Measurements from ENCODE around the gene CEP112. TPM values are rescaled to one million over a fixed set of nuclear protein-coding genes. Genes with fewer than 3 reads are reported as not detected.

The CEP112 gene
- total and polyA plus RNA-seq, 2 of the 13 experiments (the other 11 are each of a cell fraction or from before 2014, with no cell fraction given) = 1.2 to 3.4 TPM

DNA sequence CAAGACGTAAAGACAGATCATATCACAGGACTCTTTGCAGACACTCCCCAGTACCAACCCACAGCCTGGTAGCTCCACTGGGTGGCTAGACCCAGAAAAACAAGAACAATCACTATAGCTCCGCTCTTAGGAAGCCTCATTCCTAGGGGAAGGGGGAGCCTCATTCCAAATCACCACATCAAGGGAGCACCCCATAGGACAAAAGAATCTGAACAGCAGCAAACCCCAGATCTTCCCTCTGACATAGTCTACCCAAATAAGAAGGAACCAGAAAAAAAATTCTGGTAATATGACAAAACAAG is 237.8 kb downstream of the CEP112 start:
- 39% methylated on average over 2 of the region's 2 CpGs for WGBS (ENCODE audit: low lambda C conversion rate)
- H3K79me2 ChIP-seq (ENCODE audit: insufficient read depth, low read length) = no peaks in the 10 kb centered on the region
- POLR2A ChIA-PET = interaction anchor here (0.7 to 1.0 kb wide), 2 partner anchors 12 to 397 kb away, joined by 3 to 4 read pairs; no protein-coding TSS in a partner anchor
- ATAC-seq = peak; percentile 51; the same call in 2 of the 3 replicates
- BruUV-seq (replicated peaks) = no TSS peak
- no peak for FAIRE-seq
- no peaks in the 10 kb centered on the region for H3K27me3 ChIP-seq (ENCODE audit: control insufficient read depth in 1 of 2, insufficient read depth in 2 of 2, low read length in 2 of 2)
- H4K20me1 ChIP-seq (ENCODE audit: insufficient read depth, low read length) = no peaks in the 10 kb centered on the region
- H2AFZ ChIP-seq (ENCODE audit: low read length) = peak overlapping the region; percentile 57
- no peaks in the 10 kb centered on the region; a peak in 1 of 5 replicates for H3K36me3 ChIP-seq (replicated peaks in 1 of 2; ENCODE audit: control insufficient read depth in 1 of 2, insufficient read depth in 2 of 2, low read length in 2 of 2)
- in situ Hi-C loops (cut with HindIII; ENCODE audit: extremely low pct_ligation_motif_present, low pct_unique_long_range_greater_than_20kb) = no loop called here
- intact Hi-C loops (cut with micrococcal nuclease; ENCODE audit: unreplicated experiment) = loop anchor here (10.0 kb wide), 1 partner anchor 399 kb away; no protein-coding TSS in a partner anchor
- H3K9me3 ChIP-seq (ENCODE audit: low read length) = no peaks in the 10 kb centered on the region
- H3K27ac ChIP-seq (ENCODE audit: extremely low read length, insufficient read depth, low read length) = no peak overlapping the region
- H3K4me3 ChIP-seq (replicated peaks in 1 of 3; ENCODE audit: insufficient read depth in 1 of 3, low read depth in 2 of 3, low read length in 3 of 3) = peak overlapping the region in 1 of 3 experiments; percentile 52; a peak in 1 of 6 replicates
- peak overlapping the region; percentile 68 for H3K4me2 ChIP-seq (ENCODE audit: low read depth, low read length)
- H3K9ac ChIP-seq (ENCODE audit: insufficient read depth, low read depth, low read length) = no peak overlapping the region
- no peak for DNase-seq (ENCODE audit: low spot score)
- CTCF ChIA-PET (ENCODE audit: low intra/inter-chr PET ratio, low total read pairs) = no interaction called here
- TF ChIP-seq, protein P1, sequence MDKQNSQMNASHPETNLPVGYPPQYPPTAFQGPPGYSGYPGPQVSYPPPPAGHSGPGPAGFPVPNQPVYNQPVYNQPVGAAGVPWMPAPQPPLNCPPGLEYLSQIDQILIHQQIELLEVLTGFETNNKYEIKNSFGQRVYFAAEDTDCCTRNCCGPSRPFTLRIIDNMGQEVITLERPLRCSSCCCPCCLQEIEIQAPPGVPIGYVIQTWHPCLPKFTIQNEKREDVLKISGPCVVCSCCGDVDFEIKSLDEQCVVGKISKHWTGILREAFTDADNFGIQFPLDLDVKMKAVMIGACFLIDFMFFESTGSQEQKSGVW (CRISPR knock-in tag; IDR thresholded peaks at IDR 0.05; ENCODE audit: borderline replicate concordance) = no peak
- TF ChIP-seq, protein P2, sequence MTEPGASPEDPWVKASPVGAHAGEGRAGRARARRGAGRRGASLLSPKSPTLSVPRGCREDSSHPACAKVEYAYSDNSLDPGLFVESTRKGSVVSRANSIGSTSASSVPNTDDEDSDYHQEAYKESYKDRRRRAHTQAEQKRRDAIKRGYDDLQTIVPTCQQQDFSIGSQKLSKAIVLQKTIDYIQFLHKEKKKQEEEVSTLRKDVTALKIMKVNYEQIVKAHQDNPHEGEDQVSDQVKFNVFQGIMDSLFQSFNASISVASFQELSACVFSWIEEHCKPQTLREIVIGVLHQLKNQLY (CRISPR knock-in tag; IDR thresholded peaks at IDR 0.05) = no peak
- TF ChIP-seq ZNF780A (CRISPR knock-in tag; IDR thresholded peaks at IDR 0.05) = no peak
- TF ChIP-seq ZNF841 (CRISPR knock-in tag; IDR thresholded peaks at IDR 0.05; ENCODE audit: borderline replicate concordance) = no peak
- no peak for TF ChIP-seq TBX3 (IDR thresholded peaks at IDR 0.05; ENCODE audit: borderline replicate concordance)
- TF ChIP-seq, protein P3, sequence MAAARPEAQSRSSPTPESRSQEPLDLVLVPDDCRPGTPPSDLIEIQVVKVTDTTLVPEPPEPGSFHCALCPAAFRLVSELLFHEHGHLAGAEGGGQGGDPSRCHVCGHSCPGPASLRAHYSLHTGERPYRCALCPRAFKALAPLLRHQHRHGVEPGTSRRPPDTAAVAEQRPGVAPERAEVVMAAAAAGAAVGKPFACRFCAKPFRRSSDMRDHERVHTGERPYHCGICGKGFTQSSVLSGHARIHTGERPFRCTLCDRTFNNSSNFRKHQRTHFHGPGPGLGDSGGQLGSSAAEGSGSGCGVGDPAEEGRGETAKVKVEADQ (CRISPR knock-in tag; IDR thresholded peaks at IDR 0.05; ENCODE audit: borderline replicate concordance) = no peak
- no peak for TF ChIP-seq ATF1 (CRISPR knock-in tag; IDR thresholded peaks at IDR 0.05)
- peaks cover 13% of the 10 kb centered on the region; the same call in 1 of the 2 replicates for H3K4me1 ChIP-seq (ENCODE audit: insufficient read depth, low read length)

Data from HepG2 (cell line).